Measurements from ENCODE around the gene GOLGA8J.
"Not testable (repeated sequence)": the region's sequence is repeated elsewhere in the genome, so short reads cannot be mapped to it uniquely, and the experiment has no call there.

Gene GOLGA8J

DNA sequence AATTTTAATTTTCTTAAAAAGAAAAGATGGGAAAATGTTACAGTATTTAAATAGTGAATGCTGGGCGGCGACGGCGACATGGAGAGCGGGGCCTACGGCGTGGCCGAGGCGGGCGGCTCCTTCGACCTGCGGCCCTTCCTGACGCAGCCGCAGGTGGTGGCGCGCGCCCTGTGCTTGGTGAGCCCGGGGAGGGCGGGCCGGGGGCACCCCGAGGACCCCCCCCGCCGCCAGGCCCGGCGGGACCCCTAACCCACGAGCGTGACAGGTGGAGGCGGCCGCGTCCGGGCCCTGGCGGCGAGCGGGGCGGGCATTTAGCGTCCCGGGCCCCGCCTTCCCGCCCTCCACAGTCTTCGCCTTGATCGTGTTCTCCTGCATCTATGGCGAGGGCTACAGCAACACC, 38.4 kb upstream of the GOLGA8J start:
- TF ChIP-seq EZH2 (IDR thresholded peaks at IDR 0.05): no peak
- H3K9ac ChIP-seq (ENCODE audit: insufficient read length): no peak overlapping the region
- no peaks in the 10 kb centered on the region for H3K36me3 ChIP-seq (ENCODE audit: insufficient read depth, low read length)

DNA sequence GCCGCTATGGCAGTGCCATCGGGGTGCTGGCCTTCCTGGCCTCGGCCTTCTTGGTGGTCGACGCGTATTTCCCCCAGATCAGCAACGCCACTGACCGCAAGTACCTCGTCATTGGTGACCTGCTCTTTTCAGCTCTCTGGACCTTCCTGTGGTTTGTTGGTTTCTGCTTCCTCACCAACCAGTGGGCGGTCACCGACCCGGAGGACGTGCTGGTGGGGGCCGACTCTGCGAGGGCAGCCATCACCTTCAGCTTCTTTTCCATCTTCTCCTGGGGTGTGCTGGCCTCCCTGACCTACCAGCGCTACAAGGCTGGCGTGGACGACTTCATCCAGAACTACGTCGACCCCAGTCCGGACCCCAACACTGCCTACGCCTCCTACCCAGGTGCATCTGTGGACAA, 37.9 kb upstream of the GOLGA8J start:
- not testable (repeated sequence) for H3K9ac ChIP-seq (ENCODE audit: insufficient read length); H3K9me3 ChIP-seq (ENCODE audit: low read depth, low read length); H3K27ac ChIP-seq; H3K4me3 ChIP-seq; H3K36me3 ChIP-seq (ENCODE audit: insufficient read depth, low read length); DNase-seq (ENCODE audit: low read depth, low spot score)

More for the DNA sequence above, 38.4 kb upstream of the GOLGA8J start:
- H3K4me3 ChIP-seq: no peak overlapping the region
- no peak overlapping the region for H3K27ac ChIP-seq
- H3K9me3 ChIP-seq (ENCODE audit: low read depth, low read length): no peaks in the 10 kb centered on the region
- DNase-seq (ENCODE audit: low read depth, low spot score): no peak

GRCh38 chr15:30045248-30046041, 37.3 kb upstream of the GOLGA8J start:
- not testable (repeated sequence) for H3K9ac ChIP-seq (ENCODE audit: insufficient read length); DNase-seq (ENCODE audit: low read depth, low spot score); H3K27ac ChIP-seq; H3K9me3 ChIP-seq (ENCODE audit: low read depth, low read length); H3K4me3 ChIP-seq; H3K36me3 ChIP-seq (ENCODE audit: insufficient read depth, low read length)

DNA sequence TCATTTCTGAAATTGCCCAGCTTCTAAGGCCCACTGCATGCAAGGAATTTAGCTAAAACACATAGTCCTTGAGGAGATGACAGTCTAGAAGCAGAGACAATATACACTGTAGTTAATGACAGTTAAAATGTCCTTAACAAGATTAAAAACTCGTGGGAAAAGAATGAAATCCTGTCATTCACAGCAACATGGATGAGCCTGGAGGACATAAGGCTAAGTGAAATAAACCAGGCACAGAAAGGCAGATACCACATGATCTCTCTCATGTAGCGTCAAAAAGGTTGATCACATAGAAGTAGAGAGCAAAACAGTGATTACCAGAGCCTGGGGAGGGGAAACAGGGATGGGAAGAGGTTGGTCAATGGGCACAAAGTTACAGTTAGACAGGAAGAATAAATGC, 36.3 kb upstream of the GOLGA8J start:
- no peak for TF ChIP-seq POLR2AphosphoS5 (IDR thresholded peaks at IDR 0.05; ENCODE audit: borderline replicate concordance, low read depth, low read length)
- no peak for TF ChIP-seq EZH2 (IDR thresholded peaks at IDR 0.05)
- no peak for TF ChIP-seq FOXP2 (optimal IDR thresholded peaks at IDR 0.05; ENCODE audit: control extremely low read depth, extremely low read length, insufficient read depth)
- Histone ChIP-seq H3K27ac (no peak overlapping the region), H3K4me3 (no peak overlapping the region), H3K9ac (ENCODE audit: insufficient read length) (no peak overlapping the region), H3K9me3 (ENCODE audit: low read depth, low read length) (no peaks in the 10 kb centered on the region), H3K36me3 (ENCODE audit: insufficient read depth, low read length) (no peaks in the 10 kb centered on the region)
- DNase-seq (ENCODE audit: low read depth, low spot score): no peak

GRCh38 chr15:30055604-30056003, 27.2 kb upstream of the GOLGA8J start:
- no peak for TF ChIP-seq FOXP2 (optimal IDR thresholded peaks at IDR 0.05; ENCODE audit: control extremely low read depth, extremely low read length, insufficient read depth)
- no peak for TF ChIP-seq POLR2AphosphoS5 (IDR thresholded peaks at IDR 0.05; ENCODE audit: borderline replicate concordance, low read depth, low read length)
- TF ChIP-seq EZH2 (IDR thresholded peaks at IDR 0.05): no peak
- Histone ChIP-seq H3K36me3 (ENCODE audit: insufficient read depth, low read length) (no peaks in the 10 kb centered on the region), H3K27ac (no peak overlapping the region), H3K9ac (ENCODE audit: insufficient read length) (no peak overlapping the region), H3K9me3 (ENCODE audit: low read depth, low read length) (no peaks in the 10 kb centered on the region), H3K4me3 (no peak overlapping the region)
- DNase-seq (ENCODE audit: low read depth, low spot score): no peak

DNA sequence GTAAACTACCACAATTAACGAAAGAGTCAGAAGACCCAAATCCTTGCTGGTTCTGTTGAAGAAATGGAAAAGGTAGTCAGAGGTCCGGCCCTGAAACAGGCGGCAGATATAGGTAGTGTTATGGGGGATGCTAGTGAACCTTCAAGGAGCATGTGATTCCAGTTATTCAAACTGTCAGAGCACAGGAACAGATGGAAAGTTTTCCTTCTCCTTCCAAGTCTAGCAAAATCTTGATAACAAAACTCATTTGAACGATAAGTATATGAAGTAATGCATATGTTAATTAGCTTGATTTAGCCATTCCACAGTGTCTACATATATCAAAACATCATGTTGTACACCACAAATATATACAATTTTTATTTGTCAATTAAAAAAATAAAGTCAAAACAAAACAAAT, 26.6 kb upstream of the GOLGA8J start:
- DNase-seq (ENCODE audit: low read depth, low spot score): no peak
- Histone ChIP-seq H3K27ac (no peak overlapping the region), H3K9me3 (ENCODE audit: low read depth, low read length) (no peaks in the 10 kb centered on the region), H3K9ac (ENCODE audit: insufficient read length) (no peak overlapping the region), H3K36me3 (ENCODE audit: insufficient read depth, low read length) (no peaks in the 10 kb centered on the region), H3K4me3 (no peak overlapping the region)
- TF ChIP-seq POLR2AphosphoS5 (IDR thresholded peaks at IDR 0.05; ENCODE audit: borderline replicate concordance, low read depth, low read length): no peak
- TF ChIP-seq EZH2 (IDR thresholded peaks at IDR 0.05): no peak
- no peak for TF ChIP-seq FOXP2 (optimal IDR thresholded peaks at IDR 0.05; ENCODE audit: control extremely low read depth, extremely low read length, insufficient read depth)

DNA sequence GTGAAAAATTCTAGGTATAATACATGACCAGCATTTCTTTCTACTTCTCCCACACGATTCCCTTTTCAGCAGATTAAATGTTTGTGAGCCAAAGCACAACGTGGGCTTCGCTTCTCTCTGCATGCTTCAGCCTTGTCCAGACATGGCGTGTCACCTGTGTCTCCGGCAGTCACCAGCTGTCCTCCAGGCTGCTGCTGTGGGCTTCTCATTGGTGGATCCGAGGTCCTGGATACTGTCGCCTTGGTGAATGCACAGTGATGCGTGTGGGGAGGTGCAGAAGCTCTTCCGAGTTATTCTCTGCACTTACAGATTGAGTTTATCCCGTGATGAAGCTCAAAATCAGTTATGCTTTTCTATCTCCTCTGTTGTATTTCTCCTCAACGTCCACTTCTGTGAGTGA, 23.0 kb upstream of the GOLGA8J start:
- H3K9ac ChIP-seq (ENCODE audit: insufficient read length): no peak overlapping the region
- H3K36me3 ChIP-seq (ENCODE audit: insufficient read depth, low read length): no peaks in the 10 kb centered on the region
- DNase-seq (ENCODE audit: low read depth, low spot score): no peak
- H3K9me3 ChIP-seq (ENCODE audit: low read depth, low read length): no peaks in the 10 kb centered on the region
- TF ChIP-seq POLR2AphosphoS5 (IDR thresholded peaks at IDR 0.05; ENCODE audit: borderline replicate concordance, low read depth, low read length) (no peak), EZH2 (IDR thresholded peaks at IDR 0.05) (no peak), FOXP2 (optimal IDR thresholded peaks at IDR 0.05; ENCODE audit: control extremely low read depth, extremely low read length, insufficient read depth) (no peak)
- H3K4me3 ChIP-seq: no peak overlapping the region
- no peak overlapping the region for H3K27ac ChIP-seq

DNA sequence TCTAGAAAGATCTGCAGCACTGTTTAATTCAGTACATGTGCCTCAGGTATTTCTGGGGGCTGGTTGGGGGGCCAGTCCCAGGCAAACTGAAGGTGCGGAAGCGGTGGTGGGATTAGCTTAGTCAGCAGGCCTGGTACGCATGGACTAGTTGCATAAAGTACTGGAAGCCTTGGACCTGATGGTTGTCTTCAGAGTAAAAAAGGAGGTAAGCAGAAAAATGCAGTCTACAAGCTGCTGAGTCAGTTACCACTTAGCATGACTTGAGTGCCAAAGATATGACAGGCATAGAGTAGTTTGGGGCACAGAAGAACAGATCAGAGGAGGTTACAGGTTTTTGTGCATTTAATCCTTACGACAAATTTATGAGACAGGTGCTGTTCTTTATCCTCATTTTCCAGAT, 19.9 kb upstream of the GOLGA8J start:
- Histone ChIP-seq H3K9ac (ENCODE audit: insufficient read length) (no peak overlapping the region), H3K4me3 (no peak overlapping the region), H3K9me3 (ENCODE audit: low read depth, low read length) (no peaks in the 10 kb centered on the region), H3K36me3 (ENCODE audit: insufficient read depth, low read length) (no peaks in the 10 kb centered on the region), H3K27ac (no peak overlapping the region)
- TF ChIP-seq EZH2 (IDR thresholded peaks at IDR 0.05): no peak
- no peak for TF ChIP-seq POLR2AphosphoS5 (IDR thresholded peaks at IDR 0.05; ENCODE audit: borderline replicate concordance, low read depth, low read length)
- TF ChIP-seq FOXP2 (optimal IDR thresholded peaks at IDR 0.05; ENCODE audit: control extremely low read depth, extremely low read length, insufficient read depth): no peak
- no peak for DNase-seq (ENCODE audit: low read depth, low spot score)

GRCh38 chr15:30063835-30064546, 18.8 kb upstream of the GOLGA8J start:
- Histone ChIP-seq H3K27ac (no peak overlapping the region), H3K9ac (ENCODE audit: insufficient read length) (no peak overlapping the region), H3K4me3 (no peak overlapping the region), H3K36me3 (ENCODE audit: insufficient read depth, low read length) (no peaks in the 10 kb centered on the region), H3K9me3 (ENCODE audit: low read depth, low read length) (no peaks in the 10 kb centered on the region)
- TF ChIP-seq EZH2 (IDR thresholded peaks at IDR 0.05): no peak
- no peak for TF ChIP-seq POLR2AphosphoS5 (IDR thresholded peaks at IDR 0.05; ENCODE audit: borderline replicate concordance, low read depth, low read length)
- TF ChIP-seq FOXP2 (optimal IDR thresholded peaks at IDR 0.05; ENCODE audit: control extremely low read depth, extremely low read length, insufficient read depth): no peak
- no peak for DNase-seq (ENCODE audit: low read depth, low spot score)
